Measurements from ENCODE around the gene SFMBT1. TPM values are rescaled to one million over a fixed set of nuclear protein-coding genes. Genes with fewer than 3 reads are reported as not detected.

SFMBT1 gene
- total RNA-seq, 2 donors from 2014 or later = 6.9 to 17.6 TPM

GRCh38 chr3:53071882-53072431, 26.1 kb upstream of the SFMBT1 start:
- Histone ChIP-seq H3K27ac (peak overlapping the region in 2 of 4 donors; percentile 73 to 81), H3K36me3 (replicated peaks in 1 of 2; ENCODE audit: insufficient read depth in 1 of 2, low read depth in 2 of 2) (no peaks in the 10 kb centered on the region), H3K4me1 (peaks cover 12% of the 10 kb centered on the region), H3K9me3 (no peaks in the 10 kb centered on the region), H3K27me3 (no peaks in the 10 kb centered on the region), H3K4me3 (no peak overlapping the region)
- intact Hi-C loops (cut with DNase I) = loop anchor here (10.0 kb wide), 2 partner anchors 137 to 327 kb away; no protein-coding TSS in a partner anchor
- no peak for TF ChIP-seq POLR2A (IDR thresholded peaks at IDR 0.05)
- no peak for TF ChIP-seq CTCF (IDR thresholded peaks at IDR 0.05)
- 46 to 59% methylated on average over 2 to 11 of the region's 11 CpGs for WGBS, 2 donors
- ATAC-seq (no peak), DNase-seq (no peak)

- H3K27ac ChIP-seq = no peak overlapping the region
- peaks cover 12% of the 10 kb centered on the region for H3K4me1 ChIP-seq
- WGBS, 2 donors = 75 to 92% methylated on average over 4 of the region's 4 CpGs
- intact Hi-C loops (cut with DNase I) = loop anchor here (10.0 kb wide), 2 partner anchors 135 to 325 kb away; no protein-coding TSS in a partner anchor
- DNase-seq = no peak
- no peaks in the 10 kb centered on the region for H3K27me3 ChIP-seq
- H3K36me3 ChIP-seq (replicated peaks in 1 of 2; ENCODE audit: insufficient read depth in 1 of 2, low read depth in 2 of 2) = no peaks in the 10 kb centered on the region
- no peaks in the 10 kb centered on the region for H3K9me3 ChIP-seq
- TF ChIP-seq POLR2A (IDR thresholded peaks at IDR 0.05) (no peak), CTCF (IDR thresholded peaks at IDR 0.05) (no peak)
- ATAC-seq = no peak
- H3K4me3 ChIP-seq = no peak overlapping the region
These were observed 23.7 kb upstream of the SFMBT1 start for GRCh38 chr3:53069422-53070068.

GRCh38 chr3:53068176-53068575, 22.3 kb upstream of the SFMBT1 start:
- H3K9me3 ChIP-seq = no peaks in the 10 kb centered on the region
- peaks cover 8% of the 10 kb centered on the region for H3K4me1 ChIP-seq
- DNase-seq = no peak
- intact Hi-C loops (cut with DNase I) = no loop called here
- H3K27ac ChIP-seq = no peak overlapping the region
- TF ChIP-seq CTCF (IDR thresholded peaks at IDR 0.05) = no peak
- no peak for TF ChIP-seq POLR2A (IDR thresholded peaks at IDR 0.05)
- no peaks in the 10 kb centered on the region for H3K36me3 ChIP-seq (replicated peaks in 1 of 2; ENCODE audit: insufficient read depth in 1 of 2, low read depth in 2 of 2)
- no peak for ATAC-seq
- WGBS, 2 donors = 65 to 90% methylated on average over 3 of the region's 3 CpGs
- H3K4me3 ChIP-seq = no peak overlapping the region
- H3K27me3 ChIP-seq = no peaks in the 10 kb centered on the region

- DNase-seq = no peak
These were observed 21.7 kb upstream of the SFMBT1 start for GRCh38 chr3:53067567-53067966.

More at GRCh38 chr3:53067567-53067966, 21.7 kb upstream of the SFMBT1 start:
- no peak overlapping the region for H3K27ac ChIP-seq
- 78 to 80% methylated on average over 3 of the region's 3 CpGs for WGBS, 2 donors
- intact Hi-C loops (cut with DNase I) = no loop called here
- ATAC-seq = no peak
- H3K4me1 ChIP-seq = peaks cover 7% of the 10 kb centered on the region
- no peak overlapping the region for H3K4me3 ChIP-seq
- no peaks in the 10 kb centered on the region for H3K27me3 ChIP-seq
- H3K36me3 ChIP-seq (replicated peaks in 1 of 2; ENCODE audit: insufficient read depth in 1 of 2, low read depth in 2 of 2) = no peaks in the 10 kb centered on the region
- no peak for TF ChIP-seq POLR2A (IDR thresholded peaks at IDR 0.05)
- no peak for TF ChIP-seq CTCF (IDR thresholded peaks at IDR 0.05)
- H3K9me3 ChIP-seq = no peaks in the 10 kb centered on the region
